ENCODE data around the gene UBTD1. TPM values are rescaled to one million over a fixed set of nuclear protein-coding genes. Genes with fewer than 3 reads are reported as not detected.

UBTD1 gene
- total RNA-seq, 6 donors from 2014 or later, result 40.6 to 93.1 (median 67.3) TPM

- DNase-seq, result no peak
- H3K4me1 ChIP-seq, result peaks cover 27 to 91% (median 58%) of the 10 kb centered on the region in 4 donors
- H3K4me3 ChIP-seq, result no peak overlapping the region
- TF ChIP-seq, protein P1, sequence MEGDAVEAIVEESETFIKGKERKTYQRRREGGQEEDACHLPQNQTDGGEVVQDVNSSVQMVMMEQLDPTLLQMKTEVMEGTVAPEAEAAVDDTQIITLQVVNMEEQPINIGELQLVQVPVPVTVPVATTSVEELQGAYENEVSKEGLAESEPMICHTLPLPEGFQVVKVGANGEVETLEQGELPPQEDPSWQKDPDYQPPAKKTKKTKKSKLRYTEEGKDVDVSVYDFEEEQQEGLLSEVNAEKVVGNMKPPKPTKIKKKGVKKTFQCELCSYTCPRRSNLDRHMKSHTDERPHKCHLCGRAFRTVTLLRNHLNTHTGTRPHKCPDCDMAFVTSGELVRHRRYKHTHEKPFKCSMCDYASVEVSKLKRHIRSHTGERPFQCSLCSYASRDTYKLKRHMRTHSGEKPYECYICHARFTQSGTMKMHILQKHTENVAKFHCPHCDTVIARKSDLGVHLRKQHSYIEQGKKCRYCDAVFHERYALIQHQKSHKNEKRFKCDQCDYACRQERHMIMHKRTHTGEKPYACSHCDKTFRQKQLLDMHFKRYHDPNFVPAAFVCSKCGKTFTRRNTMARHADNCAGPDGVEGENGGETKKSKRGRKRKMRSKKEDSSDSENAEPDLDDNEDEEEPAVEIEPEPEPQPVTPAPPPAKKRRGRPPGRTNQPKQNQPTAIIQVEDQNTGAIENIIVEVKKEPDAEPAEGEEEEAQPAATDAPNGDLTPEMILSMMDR (IDR thresholded peaks at IDR 0.05), result no peak
- no peak for TF ChIP-seq POLR2AphosphoS5 (IDR thresholded peaks at IDR 0.05)
- no peak for TF ChIP-seq EP300 (IDR thresholded peaks at IDR 0.05)
- no peaks in the 10 kb centered on the region for H3K36me3 ChIP-seq
- ATAC-seq (ENCODE audit: low FRiP score in 2 of 2), result peak in 1 of 2 donors; percentile 2
- no peaks in the 10 kb centered on the region for H3K9me3 ChIP-seq
- no peaks in the 10 kb centered on the region for H3K27me3 ChIP-seq
- H3K27ac ChIP-seq, result peak overlapping the region; percentile 64 to 86 (median 74)
- WGBS, 2 donors, result 57 to 78% methylated on average over 5 of the region's 5 CpGs
Observed at GRCh38 chr10:97520520-97520919, 21.8 kb downstream of the UBTD1 start.

GRCh38 chr10:97520978-97521761 lies 22.4 kb downstream of the UBTD1 start:
- Histone ChIP-seq H3K4me3 (no peak overlapping the region), H3K9me3 (no peaks in the 10 kb centered on the region), H3K36me3 (no peaks in the 10 kb centered on the region), H3K4me1 (peaks cover 27 to 88% (median 53%) of the 10 kb centered on the region in 4 donors), H3K27me3 (no peaks in the 10 kb centered on the region), H3K27ac (peak overlapping the region; percentile 64 to 86 (median 74))
- DNase-seq (peak; percentile 46 to 77), ATAC-seq (ENCODE audit: low FRiP score in 2 of 2) (peak; percentile 5 to 79)
- TF ChIP-seq POLR2A (IDR thresholded peaks at IDR 0.05), result peak in 2 of 4 donors; percentile 30 to 66
- TF ChIP-seq EP300 (IDR thresholded peaks at IDR 0.05), result peak in 1 of 4 donors; percentile 61
- TF ChIP-seq, protein P1 (IDR thresholded peaks at IDR 0.05), result peak in 2 of 6 experiments; percentile 8 to 26
- TF ChIP-seq POLR2AphosphoS5 (IDR thresholded peaks at IDR 0.05), result peak in 1 of 2 donors; percentile 34
- WGBS, 2 donors, result 69 to 71% methylated on average over 8 to 11 of the region's 11 CpGs

DNA sequence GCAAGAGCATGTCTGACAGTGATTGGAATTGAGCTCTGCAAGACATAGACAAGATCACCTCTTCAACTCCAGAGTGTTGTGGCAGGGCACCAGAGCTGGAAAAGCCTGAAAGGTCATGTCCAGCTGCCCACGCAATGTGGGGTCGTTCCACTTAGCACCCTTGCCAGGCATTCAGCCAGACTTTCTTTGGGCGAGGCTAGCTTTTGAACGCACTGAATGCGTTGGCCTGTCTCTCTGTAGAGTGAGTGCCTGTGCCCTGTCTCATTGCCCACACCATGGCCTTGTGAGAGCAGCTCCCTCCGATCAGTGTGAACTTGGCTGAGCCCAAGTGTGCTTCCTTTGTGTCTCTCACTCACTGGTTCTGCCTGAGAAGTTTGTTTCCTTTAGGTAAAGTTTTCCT lies 23.3 kb downstream of the UBTD1 start:
- Histone ChIP-seq H3K4me3 (no peak overlapping the region), H3K36me3 (no peaks in the 10 kb centered on the region), H3K4me1 (peaks cover 20 to 84% (median 47%) of the 10 kb centered on the region in 4 donors), H3K27me3 (no peaks in the 10 kb centered on the region), H3K27ac (peak overlapping the region; percentile 47 to 86 (median 74)), H3K9me3 (no peaks in the 10 kb centered on the region)
- WGBS, 2 donors, result 39 to 64% methylated on average over 6 of the region's 6 CpGs
- DNase-seq (no peak), ATAC-seq (ENCODE audit: low FRiP score in 2 of 2) (no peak)
- TF ChIP-seq EP300 (IDR thresholded peaks at IDR 0.05) (no peak), POLR2AphosphoS5 (IDR thresholded peaks at IDR 0.05) (no peak), POLR2A (IDR thresholded peaks at IDR 0.05) (no peak)
- TF ChIP-seq, protein P1 (IDR thresholded peaks at IDR 0.05), result no peak

GRCh38 chr10:97522937-97523336 lies 24.2 kb downstream of the UBTD1 start:
- Histone ChIP-seq H3K4me1 (peaks cover 11 to 79% (median 38%) of the 10 kb centered on the region in 4 donors), H3K9me3 (no peaks in the 10 kb centered on the region), H3K36me3 (no peaks in the 10 kb centered on the region), H3K27ac (peak overlapping the region in 2 of 4 donors; percentile 74 to 86), H3K27me3 (no peaks in the 10 kb centered on the region), H3K4me3 (no peak overlapping the region)
- TF ChIP-seq POLR2AphosphoS5 (IDR thresholded peaks at IDR 0.05), result no peak
- TF ChIP-seq, protein P1 (IDR thresholded peaks at IDR 0.05), result no peak
- no peak for TF ChIP-seq POLR2A (IDR thresholded peaks at IDR 0.05)
- TF ChIP-seq EP300 (IDR thresholded peaks at IDR 0.05), result no peak
- WGBS, 2 donors, result 88 to 93% methylated on average over 7 to 8 of the region's 8 CpGs
- no peak for DNase-seq
- no peak for ATAC-seq (ENCODE audit: low FRiP score in 2 of 2)
